Peyer's patch (tissue), 4 donors: Measurements from ENCODE around the gene ADAM17.

Experiments
- POLR2A ChIP-seq, 2 donors: fragments of 450-650 bp; IDR thresholded peaks; one replicate each; pipeline ENCODE4 v1.5.1; 2017; ENCODE audit warnings: antibody characterized with exemption in 2 of 2, mild to moderate bottlenecking in 2 of 2, moderate library complexity in 2 of 2
- TF ChIP-seq, protein P1 (sequence below), 6 experiments: fragments of 450-650 bp in 4 of 6; fragments of 200-600 bp in 2 of 6; sonication (generic) in 1 of 6; IDR thresholded peaks; one replicate each; pipeline ENCODE4 v1.5.1; 2017 to 2019; ENCODE audit warnings: antibody characterized with exemption in 6 of 6, mild to moderate bottlenecking in 3 of 6, moderate library complexity in 1 of 6

DNA sequence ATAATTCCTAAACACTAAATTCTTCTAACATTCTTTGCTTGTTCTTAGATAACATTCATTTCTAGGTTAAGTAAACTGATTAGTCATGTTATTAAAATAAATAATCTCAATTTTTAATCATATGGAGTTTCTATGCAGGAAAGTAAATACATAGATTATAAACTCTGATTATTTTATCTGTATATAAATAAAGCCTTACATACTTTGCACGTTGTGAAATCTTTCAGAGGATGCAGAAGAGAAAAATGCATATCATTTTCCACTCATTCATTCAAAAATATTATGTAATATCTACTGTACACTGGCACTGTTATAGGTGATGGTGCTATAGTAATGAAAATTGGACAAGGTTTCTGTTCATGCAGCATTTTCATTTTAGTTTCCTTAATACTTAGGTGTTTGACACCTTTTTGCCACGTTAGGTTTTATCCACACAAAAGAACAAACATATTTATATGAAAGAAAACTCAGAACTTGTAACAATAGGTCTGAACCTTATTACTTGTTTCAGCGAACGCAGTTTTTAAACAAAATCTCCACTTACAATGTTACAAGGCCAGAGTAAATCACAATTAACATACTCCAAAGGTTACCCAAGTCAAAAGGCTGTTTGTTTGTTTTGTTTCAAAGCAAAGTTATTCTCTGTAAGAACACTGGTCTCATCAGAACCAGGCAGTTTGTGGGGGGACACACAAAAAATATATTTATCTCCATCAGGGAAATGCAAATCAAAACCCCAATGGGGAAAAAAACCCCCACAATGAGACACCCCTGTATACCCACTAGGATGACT, 27.4 kb downstream of the ADAM17 start:
- TF ChIP-seq, protein P1, sequence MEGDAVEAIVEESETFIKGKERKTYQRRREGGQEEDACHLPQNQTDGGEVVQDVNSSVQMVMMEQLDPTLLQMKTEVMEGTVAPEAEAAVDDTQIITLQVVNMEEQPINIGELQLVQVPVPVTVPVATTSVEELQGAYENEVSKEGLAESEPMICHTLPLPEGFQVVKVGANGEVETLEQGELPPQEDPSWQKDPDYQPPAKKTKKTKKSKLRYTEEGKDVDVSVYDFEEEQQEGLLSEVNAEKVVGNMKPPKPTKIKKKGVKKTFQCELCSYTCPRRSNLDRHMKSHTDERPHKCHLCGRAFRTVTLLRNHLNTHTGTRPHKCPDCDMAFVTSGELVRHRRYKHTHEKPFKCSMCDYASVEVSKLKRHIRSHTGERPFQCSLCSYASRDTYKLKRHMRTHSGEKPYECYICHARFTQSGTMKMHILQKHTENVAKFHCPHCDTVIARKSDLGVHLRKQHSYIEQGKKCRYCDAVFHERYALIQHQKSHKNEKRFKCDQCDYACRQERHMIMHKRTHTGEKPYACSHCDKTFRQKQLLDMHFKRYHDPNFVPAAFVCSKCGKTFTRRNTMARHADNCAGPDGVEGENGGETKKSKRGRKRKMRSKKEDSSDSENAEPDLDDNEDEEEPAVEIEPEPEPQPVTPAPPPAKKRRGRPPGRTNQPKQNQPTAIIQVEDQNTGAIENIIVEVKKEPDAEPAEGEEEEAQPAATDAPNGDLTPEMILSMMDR (IDR thresholded peaks at IDR 0.05) = no peak
- no peak for TF ChIP-seq POLR2A (IDR thresholded peaks at IDR 0.05)
